ENCODE results near the gene KAT6B. TPM values are rescaled to one million over a fixed set of nuclear protein-coding genes. Genes with fewer than 3 reads are reported as not detected.

Gene KAT6B
- polyA plus RNA-seq, 4 donors: 39.9 to 53.7 (median 45.7) TPM

- no peak for DNase-seq (ENCODE audit: low read depth in 4 of 4, low spot score in 2 of 4)
These were observed 150.2 kb downstream of the KAT6B start for GRCh38 chr10:74976565-74976964.

GRCh38 chr10:74977072-74977471 lies 150.7 kb downstream of the KAT6B start:
- DNase-seq (ENCODE audit: low read depth in 4 of 4, low spot score in 2 of 4): no peak

GRCh38 chr10:74977913-74978847 lies 151.8 kb downstream of the KAT6B start:
- no peak for DNase-seq (ENCODE audit: low read depth in 4 of 4, low spot score in 2 of 4)

- DNase-seq (ENCODE audit: low read depth in 4 of 4, low spot score in 2 of 4): no peak
These were observed 155.6 kb downstream of the KAT6B start for GRCh38 chr10:74981831-74982633.

- no peak for DNase-seq (ENCODE audit: low read depth in 4 of 4, low spot score in 2 of 4)
These were observed 156.2 kb downstream of the KAT6B start for GRCh38 chr10:74982634-74982982.

GRCh38 chr10:74983383-74983782 lies 157.0 kb downstream of the KAT6B start:
- DNase-seq (ENCODE audit: low read depth in 4 of 4, low spot score in 2 of 4): no peak

GRCh38 chr10:74987339-74988053 lies 161.1 kb downstream of the KAT6B start:
- DNase-seq (ENCODE audit: low read depth in 4 of 4, low spot score in 2 of 4): no peak

- no peak for DNase-seq (ENCODE audit: low read depth in 4 of 4, low spot score in 2 of 4)
These were observed 161.8 kb downstream of the KAT6B start for GRCh38 chr10:74988054-74988775.

GRCh38 chr10:74988832-74989561 lies 162.6 kb downstream of the KAT6B start:
- no peak for DNase-seq (ENCODE audit: low read depth in 4 of 4, low spot score in 2 of 4)

- DNase-seq (ENCODE audit: low read depth in 4 of 4, low spot score in 2 of 4): no peak
These were observed 165.0 kb downstream of the KAT6B start for GRCh38 chr10:74991435-74991834.

GRCh38 chr10:74992068-74992467 lies 165.7 kb downstream of the KAT6B start:
- no peak for DNase-seq (ENCODE audit: low read depth in 4 of 4, low spot score in 2 of 4)

GRCh38 chr10:74993649-74994048 lies 167.2 kb downstream of the KAT6B start:
- DNase-seq (ENCODE audit: low read depth in 4 of 4, low spot score in 2 of 4): no peak

- DNase-seq (ENCODE audit: low read depth in 4 of 4, low spot score in 2 of 4): no peak
These were observed 168.5 kb downstream of the KAT6B start for GRCh38 chr10:74994854-74995253.

- no peak for DNase-seq (ENCODE audit: low read depth in 4 of 4, low spot score in 2 of 4)
These were observed 169.4 kb downstream of the KAT6B start for GRCh38 chr10:74995806-74996205.

- DNase-seq (ENCODE audit: low read depth in 4 of 4, low spot score in 2 of 4): no peak
These were observed 170.8 kb downstream of the KAT6B start for GRCh38 chr10:74997163-74997562.

- DNase-seq (ENCODE audit: low read depth in 4 of 4, low spot score in 2 of 4): no peak
These were observed 174.4 kb downstream of the KAT6B start for GRCh38 chr10:75000748-75001321.

GRCh38 chr10:75001715-75002350 lies 175.4 kb downstream of the KAT6B start:
- DNase-seq (ENCODE audit: low read depth in 4 of 4, low spot score in 2 of 4): no peak

GRCh38 chr10:75002351-75002725 lies 175.9 kb downstream of the KAT6B start:
- DNase-seq (ENCODE audit: low read depth in 4 of 4, low spot score in 2 of 4): no peak

Data from left renal cortex interstitium (tissue), 4 donors.